T-cell (primary cell): ENCODE measurements around the gene BACE2. TPM values are rescaled to one million over a fixed set of nuclear protein-coding genes. Genes with fewer than 3 reads are reported as not detected.

ENCODE experiments used
- ATAC-seq, 4 experiments: fragments of 200-7000 bp in 3 of 4; fragments of 150-1000 bp in 1 of 4; cut with Tn5 transposase; replicated peaks in 1 of 4; 1 replicate in 3 of 4; 2 replicates in 1 of 4; pipeline ENCODE4 v1.10.0; 2021; ENCODE audit warnings: moderate library complexity in 3 of 4, mild to moderate bottlenecking in 2 of 4, moderate number of reproducible peaks in 1 of 4
- CTCF ChIA-PET, 2 donors: fragments of 300-600 bp; sonication (Branson Sonifier 250); formaldehyde crosslinking; loops; one replicate each; lab custom pipeline; 2022; ENCODE audit warnings: antibody characterized with exemption in 2 of 2; lab: Charles Lee
- POLR2A ChIA-PET, 2 donors: fragments of 300-600 bp; sonication (Branson Sonifier 250); formaldehyde crosslinking; loops; one replicate each; lab custom pipeline; 2022; ENCODE audit warnings: antibody characterized with exemption in 2 of 2; lab: Charles Lee
- DNase-seq, 35 experiments: peaks; one replicate each; pipeline versions ENCODE4 v3.0.0 to v3.0.0-alpha.2; 2013 to 2023
- H3K27ac ChIP-seq: one replicate; pipeline ENCODE4 v1.5.1; 2013; ENCODE audit warnings: low read length
- H3K27me3 ChIP-seq, 2 experiments: replicated peaks in 1 of 2; 1 replicate in 1 of 2; 2 replicates in 1 of 2; pipeline versions ENCODE4 v1.6.1 to v1.7.0; 2013; ENCODE audit warnings: low read length in 1 of 2, mixed read lengths in 1 of 2; ENCODE audit not compliant: control insufficient read depth in 2 of 2, insufficient read depth in 2 of 2; ENCODE audit errors: extremely low read depth in 1 of 2
- H3K36me3 ChIP-seq, 2 donors: 1 replicate in 1 of 2; 2 replicates in 1 of 2; pipeline versions ENCODE4 v1.6.1 to v1.7.0; 2013; ENCODE audit warnings: low read length in 1 of 2; ENCODE audit not compliant: control insufficient read depth in 2 of 2, insufficient read depth in 1 of 2; ENCODE audit errors: extremely low read depth in 1 of 2
- H3K4me1 ChIP-seq, 2 experiments: 1 replicate in 1 of 2; 2 replicates in 1 of 2; pipeline versions ENCODE4 v1.6.1 to v1.7.0; 2013; ENCODE audit warnings: low read length in 2 of 2, mixed read lengths in 1 of 2; ENCODE audit not compliant: insufficient read depth in 2 of 2, control insufficient read depth in 1 of 2; ENCODE audit errors: extremely low read depth in 1 of 2
- H3K4me3 ChIP-seq, 2 donors: 1 replicate in 1 of 2; 2 replicates in 1 of 2; pipeline versions ENCODE4 v1.5.1 to v1.7.0; 2013; ENCODE audit warnings: mild to moderate bottlenecking in 2 of 2, low read length in 1 of 2, moderate library complexity in 1 of 2; ENCODE audit not compliant: control insufficient read depth in 1 of 2; ENCODE audit errors: extremely low read depth in 1 of 2
- H3K9me3 ChIP-seq: 2 replicates; pipeline ENCODE4 v1.7.0; 2013
- H3K27ac Mint-ChIP-seq, 2 donors: one replicate each; pipeline ENCODE4 v1.8.0; 2020 to 2021; ENCODE audit warnings: mild to moderate bottlenecking in 2 of 2, mixed read lengths in 2 of 2
- H3K27me3 Mint-ChIP-seq, 2 donors: one replicate each; pipeline ENCODE4 v1.8.0; 2021 to 2022; ENCODE audit warnings: mixed read lengths in 2 of 2
- H3K36me3 Mint-ChIP-seq: one replicate; pipeline ENCODE4 v1.8.0; 2021; ENCODE audit warnings: mixed read lengths
- H3K4me1 Mint-ChIP-seq, 3 donors: one replicate each; pipeline ENCODE4 v1.8.0; 2020 to 2022; ENCODE audit warnings: mixed read lengths in 3 of 3, mild to moderate bottlenecking in 1 of 3
- H3K4me3 Mint-ChIP-seq, 3 donors: one replicate each; pipeline ENCODE4 v1.8.0; 2020 to 2022; ENCODE audit warnings: mild to moderate bottlenecking in 3 of 3, mixed read lengths in 3 of 3, moderate library complexity in 3 of 3
- H3K9me3 Mint-ChIP-seq, 3 donors: one replicate each; pipeline ENCODE4 v1.8.0; 2020 to 2022; ENCODE audit warnings: mixed read lengths in 3 of 3
- WGBS: methylation state at CpG from one replicate; pipeline ENCODE4 v1.1.5; 2013; ENCODE audit warnings: missing lambda C conversion rate; ENCODE audit not compliant: insufficient coverage; 5-methylcytosine and 5-hydroxymethylcytosine counted together
- total RNA-seq, 35 experiments: library from RNA in 6 of 35; stranded (reverse) in 6 of 35; fragments of 120-200 nt in 1 of 35; gene quantifications; one replicate each; pipeline versions ENCODE4 v1.2.1 to v1.2.4 and lab custom pipeline; 2013 to 2026

The BACE2 gene
- total RNA-seq, 5 donors from 2014 or later (not counting 1 experiment from before 2014, with no cell fraction given), result 0.30 to 1.1 (median 0.68) TPM

- H3K27ac Mint-ChIP-seq, result no peak overlapping the region
- H3K4me3 Mint-ChIP-seq, result no peak overlapping the region
- ATAC-seq (no peak), DNase-seq (no peak)
- H3K9me3 ChIP-seq, result no peaks in the 10 kb centered on the region
- H3K27me3 ChIP-seq, result peaks cover 0 to 8% of the 10 kb centered on the region in 2 experiments
- ChIA-PET POLR2A (no interaction called here), CTCF (no interaction called here)
- H3K27me3 Mint-ChIP-seq, result peaks cover 4% of the 10 kb centered on the region in 2 donors
- no peaks in the 10 kb centered on the region for H3K4me1 Mint-ChIP-seq
- no peaks in the 10 kb centered on the region for H3K4me1 ChIP-seq
- peaks cover 0 to 4% (median 0%) of the 10 kb centered on the region in 3 donors for H3K9me3 Mint-ChIP-seq
- H3K36me3 ChIP-seq, result no peaks in the 10 kb centered on the region
- no peak overlapping the region for H3K27ac ChIP-seq
- no peak overlapping the region for H3K4me3 ChIP-seq
- no peaks in the 10 kb centered on the region for H3K36me3 Mint-ChIP-seq
- WGBS, result 83% methylated on average over 4 of the region's 7 CpGs
Observed at GRCh38 chr21:41228958-41229357, 61.0 kb downstream of the BACE2 start.

DNA sequence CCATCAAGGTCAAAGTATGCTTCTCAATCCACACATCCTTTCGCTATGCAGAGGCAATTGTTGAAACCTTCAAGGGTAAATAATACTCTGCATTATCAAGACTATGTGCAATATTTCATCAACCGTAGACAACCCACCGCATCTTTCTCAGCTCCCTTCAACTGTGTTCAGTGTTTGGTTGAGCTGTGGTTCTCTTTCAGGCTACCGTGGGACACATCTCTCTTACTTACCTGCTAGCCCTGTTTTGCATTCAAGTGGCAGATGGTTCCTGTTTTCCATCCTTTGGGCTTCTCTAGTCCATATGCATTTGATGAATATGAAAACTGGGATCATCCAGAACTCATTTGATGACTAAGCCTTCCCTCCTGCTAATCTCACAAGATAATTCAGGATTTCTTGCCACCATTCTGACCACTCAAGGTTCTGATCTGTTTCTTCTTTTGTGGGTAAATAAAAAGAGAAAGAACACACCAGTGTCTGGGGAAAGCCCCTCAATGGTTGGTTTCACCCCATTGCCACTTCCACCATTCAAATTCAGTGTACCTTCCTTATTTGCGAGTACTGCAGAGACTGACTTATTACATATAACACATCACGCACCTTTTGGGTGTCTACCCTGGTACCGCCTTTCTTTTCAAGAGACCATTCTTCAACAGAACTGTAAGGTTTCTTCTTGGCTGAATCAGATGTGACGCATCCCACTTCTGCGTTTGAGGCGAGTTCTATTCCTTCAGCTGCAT lies 61.7 kb downstream of the BACE2 start:
- WGBS, result 89% methylated on average over 4 of the region's 10 CpGs
- H3K27ac Mint-ChIP-seq, result no peak overlapping the region
- POLR2A ChIA-PET, result no interaction called here

GRCh38 chr21:41230497-41230896 lies 62.5 kb downstream of the BACE2 start:
- WGBS, result 77% methylated on average over 3 of the region's 4 CpGs
- ATAC-seq (no peak), DNase-seq (no peak)
- Mint-ChIP-seq H3K9me3 (peaks cover 0 to 4% (median 0%) of the 10 kb centered on the region in 3 donors), H3K27ac (no peak overlapping the region), H3K4me3 (no peak overlapping the region), H3K4me1 (no peaks in the 10 kb centered on the region), H3K27me3 (peaks cover 7 to 10% of the 10 kb centered on the region in 2 donors), H3K36me3 (no peaks in the 10 kb centered on the region)
- no peak overlapping the region for H3K27ac ChIP-seq
- peaks cover 0 to 5% of the 10 kb centered on the region in 2 experiments for H3K27me3 ChIP-seq
- H3K36me3 ChIP-seq, result no peaks in the 10 kb centered on the region
- ChIA-PET POLR2A (no interaction called here), CTCF (no interaction called here)
- H3K4me1 ChIP-seq, result no peaks in the 10 kb centered on the region
- no peak overlapping the region for H3K4me3 ChIP-seq
- H3K9me3 ChIP-seq, result no peaks in the 10 kb centered on the region

More for the DNA sequence above, 61.7 kb downstream of the BACE2 start:
- H3K9me3 ChIP-seq, result no peaks in the 10 kb centered on the region
- H3K4me3 ChIP-seq, result no peak overlapping the region
- no peaks in the 10 kb centered on the region for H3K4me1 ChIP-seq
- H3K4me3 Mint-ChIP-seq, result no peak overlapping the region
- peaks cover 0 to 4% (median 0%) of the 10 kb centered on the region in 3 donors for H3K9me3 Mint-ChIP-seq
- H3K4me1 Mint-ChIP-seq, result no peaks in the 10 kb centered on the region
- H3K27me3 ChIP-seq, result peaks cover 0 to 5% of the 10 kb centered on the region in 2 experiments
- no peaks in the 10 kb centered on the region for H3K36me3 ChIP-seq
- CTCF ChIA-PET, result no interaction called here
- no peaks in the 10 kb centered on the region for H3K36me3 Mint-ChIP-seq
- ATAC-seq (no peak), DNase-seq (no peak)
- H3K27me3 Mint-ChIP-seq, result peaks cover 7 to 10% of the 10 kb centered on the region in 2 donors
- no peak overlapping the region for H3K27ac ChIP-seq

DNA sequence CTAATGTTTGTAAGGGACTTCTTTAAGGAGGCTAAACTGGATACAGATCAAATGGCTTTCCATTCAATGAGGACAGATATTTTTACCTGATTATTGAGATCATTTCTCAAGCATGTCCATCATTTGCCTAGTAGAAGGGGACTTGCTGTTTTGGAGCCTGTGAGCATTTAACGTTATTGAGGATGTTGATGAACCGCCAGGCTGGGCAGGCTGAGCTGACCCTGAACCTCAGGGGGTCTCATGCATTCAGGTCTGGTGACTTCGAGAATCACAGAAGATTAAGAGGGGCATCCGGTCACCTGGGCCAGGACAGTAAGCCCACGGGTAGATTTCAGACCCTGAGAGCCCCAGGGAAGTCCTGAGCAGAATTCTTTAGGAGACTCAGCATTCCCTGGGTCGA lies 63.1 kb downstream of the BACE2 start:
- WGBS, result 62% methylated on average over 5 of the region's 6 CpGs
- Histone ChIP-seq H3K27me3 (peaks cover 0 to 5% of the 10 kb centered on the region in 2 experiments), H3K9me3 (no peaks in the 10 kb centered on the region), H3K36me3 (no peaks in the 10 kb centered on the region), H3K27ac (no peak overlapping the region), H3K4me1 (no peaks in the 10 kb centered on the region), H3K4me3 (no peak overlapping the region)
- Mint-ChIP-seq H3K4me3 (no peak overlapping the region), H3K27ac (no peak overlapping the region), H3K27me3 (peaks cover 9 to 10% of the 10 kb centered on the region in 2 donors), H3K9me3 (peaks cover 0 to 4% (median 0%) of the 10 kb centered on the region in 3 donors), H3K4me1 (no peaks in the 10 kb centered on the region), H3K36me3 (no peaks in the 10 kb centered on the region)
- DNase-seq (no peak), ATAC-seq (no peak)
- ChIA-PET POLR2A (no interaction called here), CTCF (no interaction called here)

DNA sequence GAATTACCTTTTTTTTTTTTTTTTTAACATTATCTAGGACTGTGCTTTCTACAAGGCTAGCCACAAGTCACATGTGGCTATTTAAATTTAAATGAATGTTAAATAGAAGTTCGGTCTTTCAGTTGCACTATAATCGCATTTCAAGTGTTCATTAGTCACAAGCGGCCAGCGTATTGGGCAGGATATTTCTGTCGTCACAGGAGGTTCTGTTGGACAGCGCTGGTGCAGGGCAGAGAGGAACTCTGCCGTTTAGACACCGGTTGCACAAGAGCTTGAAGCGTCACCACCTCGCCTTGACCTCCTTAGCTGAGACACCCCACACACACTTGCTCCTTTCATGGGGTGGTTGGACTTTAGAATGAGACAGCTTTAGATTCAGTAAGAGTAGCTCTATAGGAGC lies 64.1 kb downstream of the BACE2 start:
- H3K4me1 ChIP-seq, result no peaks in the 10 kb centered on the region
- WGBS, result 100% methylated on average over 5 of the region's 10 CpGs
- H3K27me3 ChIP-seq, result peaks cover 0 to 3% of the 10 kb centered on the region in 2 experiments
- H3K36me3 ChIP-seq, result no peaks in the 10 kb centered on the region
- H3K4me1 Mint-ChIP-seq, result no peaks in the 10 kb centered on the region
- peaks cover 0 to 4% (median 0%) of the 10 kb centered on the region in 3 donors for H3K9me3 Mint-ChIP-seq
- peaks cover 10 to 13% of the 10 kb centered on the region in 2 donors for H3K27me3 Mint-ChIP-seq
- H3K36me3 Mint-ChIP-seq, result no peaks in the 10 kb centered on the region
- ATAC-seq (no peak), DNase-seq (no peak)
- H3K27ac Mint-ChIP-seq, result no peak overlapping the region
- CTCF ChIA-PET, result no interaction called here
- no peak overlapping the region for H3K4me3 Mint-ChIP-seq
- H3K9me3 ChIP-seq, result no peaks in the 10 kb centered on the region
- H3K4me3 ChIP-seq, result no peak overlapping the region
- H3K27ac ChIP-seq, result no peak overlapping the region
- POLR2A ChIA-PET, result no interaction called here

DNA sequence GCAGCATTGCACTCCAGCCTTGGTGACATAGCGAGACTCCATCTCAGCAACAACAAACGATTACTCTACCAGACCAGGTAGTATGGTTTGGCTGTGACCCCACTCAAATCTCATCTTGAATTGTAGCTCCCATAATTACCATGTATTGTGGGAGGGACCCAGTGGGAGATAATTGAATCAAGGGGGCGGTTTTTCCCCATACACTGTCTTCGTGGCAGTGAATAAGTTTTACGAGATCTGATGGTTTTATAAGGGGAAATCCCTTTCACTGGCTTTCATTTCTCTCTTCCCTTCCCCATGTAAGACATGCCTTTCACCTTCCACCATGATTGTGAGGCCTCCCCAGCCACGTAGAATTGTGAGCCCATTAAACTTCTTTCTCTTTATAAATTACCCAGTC lies 66.0 kb downstream of the BACE2 start:
- Mint-ChIP-seq H3K27me3 (peaks cover 9 to 13% of the 10 kb centered on the region in 2 donors), H3K36me3 (no peaks in the 10 kb centered on the region), H3K9me3 (no peaks in the 10 kb centered on the region), H3K27ac (peak overlapping the region in 1 of 2 donors; percentile 12), H3K4me1 (no peaks in the 10 kb centered on the region), H3K4me3 (no peak overlapping the region)
- ATAC-seq (no peak), DNase-seq (no peak)
- ChIA-PET CTCF (no interaction called here), POLR2A (no interaction called here)
- Histone ChIP-seq H3K27ac (no peak overlapping the region), H3K4me1 (no peaks in the 10 kb centered on the region), H3K9me3 (no peaks in the 10 kb centered on the region), H3K4me3 (no peak overlapping the region), H3K27me3 (peaks cover 0 to 4% of the 10 kb centered on the region in 2 experiments), H3K36me3 (no peaks in the 10 kb centered on the region)
- WGBS, result 20% methylated on average over 1 of the region's 6 CpGs
